ENCODE measurements around the gene TSC22D1. TPM values are rescaled to one million over a fixed set of nuclear protein-coding genes. Genes with fewer than 3 reads are reported as not detected.

The TSC22D1 gene
- total RNA-seq, 1 experiment from 2014 or later = 37.2 TPM

DNA sequence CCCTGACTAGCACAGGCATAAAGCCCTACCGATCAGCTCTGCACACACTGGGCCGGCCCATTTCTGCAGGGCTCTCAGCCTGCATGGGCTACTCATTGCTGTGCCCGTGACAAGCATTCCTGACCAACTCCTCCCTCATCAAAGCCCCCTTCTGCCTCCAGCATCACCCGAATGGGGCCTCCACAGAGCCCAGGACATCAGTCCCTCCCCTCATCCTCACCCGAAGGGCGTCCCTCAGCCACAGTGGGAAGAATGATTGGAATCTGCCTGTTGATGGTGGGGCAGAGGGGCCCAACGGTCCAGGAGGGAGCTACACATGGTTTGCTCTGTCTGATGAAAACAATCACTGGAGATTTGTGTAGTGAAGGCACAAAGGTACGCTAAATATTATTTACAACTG is 158.7 kb downstream of the TSC22D1 start:
- no peak for DNase-seq
- intact Hi-C loops (cut with micrococcal nuclease; ENCODE audit: unreplicated experiment) = no loop called here
- peaks cover 13% of the 10 kb centered on the region for H3K27me3 Mint-ChIP-seq (ENCODE audit: unreplicated experiment)
- CTCF ChIA-PET = no interaction called here
- H3K36me3 Mint-ChIP-seq (ENCODE audit: insufficient read depth, unreplicated experiment) = peaks cover 6% of the 10 kb centered on the region
- no TSS peak for BruUV-seq (replicated peaks)
- H3K9me3 Mint-ChIP-seq (ENCODE audit: low read depth, unreplicated experiment) = no peaks in the 10 kb centered on the region
- TF ChIP-seq, protein P1, sequence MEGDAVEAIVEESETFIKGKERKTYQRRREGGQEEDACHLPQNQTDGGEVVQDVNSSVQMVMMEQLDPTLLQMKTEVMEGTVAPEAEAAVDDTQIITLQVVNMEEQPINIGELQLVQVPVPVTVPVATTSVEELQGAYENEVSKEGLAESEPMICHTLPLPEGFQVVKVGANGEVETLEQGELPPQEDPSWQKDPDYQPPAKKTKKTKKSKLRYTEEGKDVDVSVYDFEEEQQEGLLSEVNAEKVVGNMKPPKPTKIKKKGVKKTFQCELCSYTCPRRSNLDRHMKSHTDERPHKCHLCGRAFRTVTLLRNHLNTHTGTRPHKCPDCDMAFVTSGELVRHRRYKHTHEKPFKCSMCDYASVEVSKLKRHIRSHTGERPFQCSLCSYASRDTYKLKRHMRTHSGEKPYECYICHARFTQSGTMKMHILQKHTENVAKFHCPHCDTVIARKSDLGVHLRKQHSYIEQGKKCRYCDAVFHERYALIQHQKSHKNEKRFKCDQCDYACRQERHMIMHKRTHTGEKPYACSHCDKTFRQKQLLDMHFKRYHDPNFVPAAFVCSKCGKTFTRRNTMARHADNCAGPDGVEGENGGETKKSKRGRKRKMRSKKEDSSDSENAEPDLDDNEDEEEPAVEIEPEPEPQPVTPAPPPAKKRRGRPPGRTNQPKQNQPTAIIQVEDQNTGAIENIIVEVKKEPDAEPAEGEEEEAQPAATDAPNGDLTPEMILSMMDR (IDR thresholded peaks at IDR 0.05; ENCODE audit: unreplicated experiment) = no peak
- no peak overlapping the region for H3K4me3 Mint-ChIP-seq (ENCODE audit: low read depth, unreplicated experiment)
- H3K4me1 Mint-ChIP-seq (ENCODE audit: low read depth, unreplicated experiment) = no peaks in the 10 kb centered on the region
- no peak overlapping the region for H3K27ac Mint-ChIP-seq (ENCODE audit: unreplicated experiment)

DNA sequence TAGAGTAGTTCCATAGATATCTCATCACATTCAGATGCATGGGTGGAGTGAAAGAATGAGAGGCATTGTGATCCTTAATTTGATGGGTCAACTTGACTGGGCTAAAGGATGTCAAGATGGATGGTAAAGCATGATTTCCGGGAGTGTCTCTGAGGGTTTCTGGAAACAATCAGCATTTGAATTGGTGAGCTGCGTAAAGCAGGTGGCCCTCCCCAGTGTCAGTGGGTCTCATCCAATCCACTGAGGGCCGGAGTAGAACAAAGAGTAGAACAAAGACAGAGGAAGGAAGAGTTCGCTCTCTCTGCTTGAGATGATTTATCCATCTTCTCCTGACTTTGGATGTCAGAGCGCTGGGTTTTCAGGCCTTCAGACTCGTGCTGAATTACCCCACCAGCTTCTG is 159.4 kb downstream of the TSC22D1 start:
- no peak for DNase-seq
- BruUV-seq (replicated peaks) = no TSS peak
- Mint-ChIP-seq H3K36me3 (ENCODE audit: insufficient read depth, unreplicated experiment) (peaks cover 6% of the 10 kb centered on the region), H3K27me3 (ENCODE audit: unreplicated experiment) (peaks cover 7% of the 10 kb centered on the region), H3K27ac (ENCODE audit: unreplicated experiment) (no peak overlapping the region), H3K4me3 (ENCODE audit: low read depth, unreplicated experiment) (no peak overlapping the region), H3K4me1 (ENCODE audit: low read depth, unreplicated experiment) (no peaks in the 10 kb centered on the region), H3K9me3 (ENCODE audit: low read depth, unreplicated experiment) (no peaks in the 10 kb centered on the region)
- intact Hi-C loops (cut with micrococcal nuclease; ENCODE audit: unreplicated experiment) = no loop called here
- TF ChIP-seq, protein P1 (IDR thresholded peaks at IDR 0.05; ENCODE audit: unreplicated experiment) = no peak
- CTCF ChIA-PET = no interaction called here

DNA sequence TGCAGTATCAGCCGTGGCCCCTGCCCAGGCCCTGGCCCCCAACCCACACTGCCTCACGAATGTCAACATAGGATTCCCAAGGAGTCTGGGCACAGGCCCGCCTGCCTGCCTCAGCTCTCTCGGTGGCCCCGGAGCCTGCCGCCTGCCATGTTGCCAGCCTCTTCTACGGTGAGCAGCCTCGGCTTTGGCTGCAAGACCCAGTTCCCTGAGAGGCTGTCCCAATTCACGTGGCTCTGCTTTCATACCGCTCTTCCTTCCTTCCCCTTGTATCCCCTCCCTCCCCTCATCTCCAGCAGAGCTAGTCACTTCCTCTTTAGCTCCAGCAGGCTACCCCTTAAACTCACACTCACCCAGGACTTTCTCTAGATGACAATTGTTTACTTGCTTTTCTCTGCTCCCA is 159.8 kb downstream of the TSC22D1 start:
- TF ChIP-seq, protein P1 (IDR thresholded peaks at IDR 0.05; ENCODE audit: unreplicated experiment) = no peak
- intact Hi-C loops (cut with micrococcal nuclease; ENCODE audit: unreplicated experiment) = no loop called here
- Mint-ChIP-seq H3K4me1 (ENCODE audit: low read depth, unreplicated experiment) (no peaks in the 10 kb centered on the region), H3K4me3 (ENCODE audit: low read depth, unreplicated experiment) (no peak overlapping the region), H3K36me3 (ENCODE audit: insufficient read depth, unreplicated experiment) (peaks cover 6% of the 10 kb centered on the region), H3K27me3 (ENCODE audit: unreplicated experiment) (peaks cover 3% of the 10 kb centered on the region), H3K9me3 (ENCODE audit: low read depth, unreplicated experiment) (no peaks in the 10 kb centered on the region), H3K27ac (ENCODE audit: unreplicated experiment) (no peak overlapping the region)
- DNase-seq = no peak
- BruUV-seq (replicated peaks) = no TSS peak
- CTCF ChIA-PET = no interaction called here

DNA sequence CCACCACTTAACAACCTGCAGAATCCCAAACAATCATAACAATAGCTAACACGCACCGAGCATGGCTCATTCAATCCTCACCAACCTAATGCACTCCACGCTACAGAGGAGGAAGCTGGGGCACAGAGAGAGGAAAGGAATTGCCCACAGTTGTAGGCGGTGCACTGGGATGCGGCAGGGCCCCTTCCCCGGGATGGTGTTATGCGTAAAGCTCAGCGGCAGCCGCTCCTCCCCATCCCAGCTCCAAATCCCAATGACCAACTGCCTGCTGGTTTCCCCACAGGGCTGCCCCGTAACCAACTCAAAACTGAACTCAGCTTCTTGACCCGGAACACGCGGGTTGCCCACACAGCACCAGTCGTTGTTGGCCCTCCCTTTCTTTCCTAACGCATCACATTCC is 160.3 kb downstream of the TSC22D1 start:
- CTCF ChIA-PET = no interaction called here
- Mint-ChIP-seq H3K9me3 (ENCODE audit: low read depth, unreplicated experiment) (no peaks in the 10 kb centered on the region), H3K27ac (ENCODE audit: unreplicated experiment) (no peak overlapping the region), H3K4me1 (ENCODE audit: low read depth, unreplicated experiment) (no peaks in the 10 kb centered on the region), H3K4me3 (ENCODE audit: low read depth, unreplicated experiment) (no peak overlapping the region), H3K36me3 (ENCODE audit: insufficient read depth, unreplicated experiment) (peaks cover 6% of the 10 kb centered on the region), H3K27me3 (ENCODE audit: unreplicated experiment) (no peaks in the 10 kb centered on the region)
- BruUV-seq (replicated peaks) = no TSS peak
- TF ChIP-seq, protein P1 (IDR thresholded peaks at IDR 0.05; ENCODE audit: unreplicated experiment) = no peak
- no peak for DNase-seq
- intact Hi-C loops (cut with micrococcal nuclease; ENCODE audit: unreplicated experiment) = no loop called here

DNA sequence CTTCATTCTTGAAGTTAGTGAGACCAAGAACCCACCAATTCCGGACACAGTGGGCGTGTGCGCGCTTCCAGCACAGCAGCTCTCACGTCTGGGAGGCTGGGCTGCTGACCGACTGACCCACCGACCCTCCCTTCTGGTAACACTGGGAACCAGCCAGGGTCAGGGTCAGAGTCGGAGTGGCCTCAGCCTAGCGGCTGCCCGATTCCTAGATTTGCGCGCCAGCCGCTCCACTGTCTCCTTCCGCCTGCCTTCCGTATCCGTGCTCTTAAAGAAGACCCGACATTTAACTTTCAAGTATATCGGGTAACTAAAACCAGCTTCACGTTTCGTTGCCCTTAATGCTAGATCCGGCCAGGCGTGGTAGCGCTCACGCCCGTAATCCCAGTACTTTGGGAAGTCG is 161.4 kb downstream of the TSC22D1 start:
- intact Hi-C loops (cut with micrococcal nuclease; ENCODE audit: unreplicated experiment) = no loop called here
- Mint-ChIP-seq H3K9me3 (ENCODE audit: low read depth, unreplicated experiment) (no peaks in the 10 kb centered on the region), H3K27me3 (ENCODE audit: unreplicated experiment) (peaks cover 2% of the 10 kb centered on the region), H3K4me3 (ENCODE audit: low read depth, unreplicated experiment) (no peak overlapping the region), H3K27ac (ENCODE audit: unreplicated experiment) (no peak overlapping the region), H3K36me3 (ENCODE audit: insufficient read depth, unreplicated experiment) (peaks cover 6% of the 10 kb centered on the region), H3K4me1 (ENCODE audit: low read depth, unreplicated experiment) (no peaks in the 10 kb centered on the region)
- DNase-seq = no peak
- no TSS peak for BruUV-seq (replicated peaks)
- CTCF ChIA-PET = no interaction called here
- TF ChIP-seq, protein P1 (IDR thresholded peaks at IDR 0.05; ENCODE audit: unreplicated experiment) = no peak
